WTC11 (cell line): ENCODE measurements around the gene CERS3. TPM values are rescaled to one million over a fixed set of nuclear protein-coding genes. Genes with fewer than 3 reads are reported as not detected.

Experiments
- ATAC-seq: fragments of 200-7000 bp; cut with Tn5 transposase; 2 replicates; pipeline ENCODE4 v1.10.0; 2021; ENCODE audit warnings: mild to moderate bottlenecking, moderate library complexity
- CTCF ChIA-PET: fragments of 300-600 bp; sonication (Branson Sonifier 250); formaldehyde crosslinking; loops from one replicate; lab custom pipeline; 2021; ENCODE audit warnings: antibody characterized with exemption; lab: Charles Lee
- POLR2A ChIA-PET: fragments of 350-600 bp; sonication (Branson Sonifier 250); formaldehyde crosslinking; loops from one replicate; lab custom pipeline; 2021; ENCODE audit warnings: antibody characterized with exemption; lab: Charles Lee
- DNase-seq: peaks from one replicate; pipeline ENCODE4 v3.0.0; 2021; ENCODE audit warnings: low spot score
- H3K27ac Mint-ChIP-seq: 2 replicates; pipeline ENCODE4 v1.8.0; 2021; ENCODE audit warnings: mixed read lengths
- H3K27me3 Mint-ChIP-seq: 2 replicates; pipeline ENCODE4 v1.8.0; 2021; ENCODE audit warnings: low read depth, mild to moderate bottlenecking, moderate library complexity, mixed read lengths
- H3K36me3 Mint-ChIP-seq: 2 replicates; pipeline ENCODE4 v1.8.0; 2021; ENCODE audit warnings: mixed read lengths
- H3K4me1 Mint-ChIP-seq: 2 replicates; pipeline ENCODE4 v1.8.0; 2022; ENCODE audit warnings: mixed read lengths
- H3K4me3 Mint-ChIP-seq: 2 replicates; pipeline ENCODE4 v1.8.0; 2021; ENCODE audit warnings: mild to moderate bottlenecking, moderate library complexity, mixed read lengths
- H3K9me3 Mint-ChIP-seq: 2 replicates; pipeline ENCODE4 v1.8.0; 2021; ENCODE audit warnings: mixed read lengths
- ATF2 ChIP-seq: sonication (generic); formaldehyde crosslinking; IDR thresholded peaks from 2 replicates; pipeline ENCODE4 v1.8.1; 2022; ENCODE audit warnings: low read depth, missing genetic modification reagents, borderline replicate concordance
- CDX4 ChIP-seq: fragments of 250-450 bp; sonication (Bioruptor Pico); IDR thresholded peaks from 2 replicates; pipeline ENCODE4 v1.9.0; 2021; ENCODE audit warnings: moderate library complexity, mild to moderate bottlenecking, inconsistent platforms, borderline replicate concordance
- E2F1 ChIP-seq: sonication (generic); formaldehyde crosslinking; IDR thresholded peaks from 2 replicates; pipeline ENCODE4 v1.8.0; 2022; ENCODE audit warnings: mild to moderate bottlenecking, missing genetic modification reagents
- E2F4 ChIP-seq: sonication (generic); formaldehyde crosslinking; IDR thresholded peaks from 2 replicates; pipeline ENCODE4 v1.8.1; 2022; ENCODE audit warnings: low read depth, mild to moderate bottlenecking, moderate library complexity, missing genetic modification reagents, borderline replicate concordance
- EMX1 ChIP-seq: fragments of 250-450 bp; sonication (Bioruptor Pico); IDR thresholded peaks from 2 replicates; pipeline ENCODE4 v1.8.0; 2021; ENCODE audit warnings: mild to moderate bottlenecking
- FOXJ3 ChIP-seq: sonication (generic); formaldehyde crosslinking; IDR thresholded peaks from 2 replicates; pipeline ENCODE4 v1.9.0; 2021; ENCODE audit warnings: missing genetic modification reagents, mild to moderate bottlenecking, borderline replicate concordance
- FOXP4 ChIP-seq: sonication (generic); formaldehyde crosslinking; IDR thresholded peaks from 2 replicates; pipeline ENCODE4 v1.8.0; 2022; ENCODE audit warnings: mild to moderate bottlenecking, missing genetic modification reagents
- IRF2 ChIP-seq: sonication (generic); formaldehyde crosslinking; IDR thresholded peaks from 2 replicates; pipeline ENCODE4 v1.8.0; 2022; ENCODE audit warnings: low read depth, missing genetic modification reagents, borderline replicate concordance
- JAZF1 ChIP-seq: fragments of 250-450 bp; sonication (Bioruptor Pico); IDR thresholded peaks from 2 replicates; pipeline ENCODE4 v1.9.0; 2021; ENCODE audit warnings: moderate library complexity, mild to moderate bottlenecking, inconsistent platforms
- NFYB ChIP-seq: sonication (generic); formaldehyde crosslinking; conservative IDR thresholded peaks from 2 replicates; pipeline ENCODE4 v1.8.0; 2022; ENCODE audit warnings: low read depth, missing genetic modification reagents
- NR2C2 ChIP-seq: sonication (generic); formaldehyde crosslinking; IDR thresholded peaks from 2 replicates; pipeline ENCODE4 v1.8.0; 2022; ENCODE audit warnings: mild to moderate bottlenecking, missing genetic modification reagents
- OVOL2 ChIP-seq: fragments of 250-450 bp; sonication (Bioruptor Pico); IDR thresholded peaks from 2 replicates; pipeline ENCODE4 v1.9.0; 2021; ENCODE audit warnings: mild to moderate bottlenecking, borderline replicate concordance
- USF1 ChIP-seq: sonication (generic); formaldehyde crosslinking; IDR thresholded peaks from 2 replicates; pipeline ENCODE4 v1.8.0; 2022; ENCODE audit warnings: mild to moderate bottlenecking, missing genetic modification reagents
- ZNF232 ChIP-seq: sonication (generic); formaldehyde crosslinking; IDR thresholded peaks from 2 replicates; pipeline ENCODE4 v1.8.0; 2022; ENCODE audit warnings: mild to moderate bottlenecking, missing genetic modification reagents
- ZNF425 ChIP-seq: fragments of 250-450 bp; sonication (Bioruptor Pico); conservative IDR thresholded peaks from 2 replicates; pipeline ENCODE4 v1.9.0; 2021; ENCODE audit warnings: mild to moderate bottlenecking
- ZNF532 ChIP-seq: fragments of 250-450 bp; sonication (Bioruptor Pico); IDR thresholded peaks from 2 replicates; pipeline ENCODE4 v1.9.0; 2021; ENCODE audit warnings: mild to moderate bottlenecking, borderline replicate concordance
- ZNF671 ChIP-seq: fragments of 250-450 bp; sonication (Bioruptor Pico); IDR thresholded peaks from 2 replicates; pipeline ENCODE4 v1.8.0; 2021; ENCODE audit warnings: mild to moderate bottlenecking
- total RNA-seq: library from RNA; stranded (reverse); gene quantifications from 3 replicates; pipeline ENCODE4 v1.2.3, GENCODE V29; 2021

CERS3 gene
- total RNA-seq, 1 experiment from 2014 or later: 0.74 TPM

GRCh38 chr15:100372739-100373119 lies 156.0 kb downstream of the CERS3 start (continued):
- TF ChIP-seq E2F4 (CRISPR knock-in tag) (no peak), CDX4 (CRISPR knock-in tag) (no peak), ATF2 (CRISPR knock-in tag) (no peak), ZNF532 (CRISPR knock-in tag) (no peak)

- Mint-ChIP-seq H3K4me1 (peaks cover 4% of the 10 kb centered on the region), H3K9me3 (peaks cover 4% of the 10 kb centered on the region), H3K27ac (no peak overlapping the region), H3K27me3 (peaks cover 19% of the 10 kb centered on the region), H3K36me3 (no peaks in the 10 kb centered on the region), H3K4me3 (no peak overlapping the region)
- CTCF ChIA-PET: interaction anchor here (0.7 kb wide), 1 partner anchor 16 kb away, joined by 4 read pairs; no protein-coding TSS in a partner anchor
- DNase-seq: no peak
- TF ChIP-seq USF1: no peak
- TF ChIP-seq E2F1: no peak
- no peak for TF ChIP-seq ZNF232 (CRISPR knock-in tag)
- TF ChIP-seq CDX4 (CRISPR knock-in tag): no peak
- no peak for TF ChIP-seq JAZF1 (CRISPR knock-in tag)
- no peak for TF ChIP-seq ZNF671 (CRISPR knock-in tag)
- TF ChIP-seq IRF2 (CRISPR knock-in tag): no peak
- TF ChIP-seq NR2C2 (CRISPR knock-in tag): no peak
- no peak for TF ChIP-seq FOXJ3
- POLR2A ChIA-PET: no interaction called here
- ATAC-seq: no peak
Observed at GRCh38 chr15:100355342-100355741, 173.4 kb downstream of the CERS3 start.

GRCh38 chr15:100353449-100353848 lies 175.3 kb downstream of the CERS3 start:
- H3K4me1 Mint-ChIP-seq: peaks cover 4% of the 10 kb centered on the region
- ATAC-seq (no peak), DNase-seq (no peak)
- peaks cover 21% of the 10 kb centered on the region for H3K27me3 Mint-ChIP-seq
- ChIA-PET CTCF (no interaction called here), POLR2A (no interaction called here)
- H3K36me3 Mint-ChIP-seq: no peaks in the 10 kb centered on the region
- no peak overlapping the region for H3K4me3 Mint-ChIP-seq
- H3K9me3 Mint-ChIP-seq: peaks cover 3% of the 10 kb centered on the region
- no peak overlapping the region for H3K27ac Mint-ChIP-seq
- no peak for TF ChIP-seq ZNF425 (CRISPR knock-in tag)
- no peak for TF ChIP-seq ZNF671 (CRISPR knock-in tag)
- TF ChIP-seq FOXJ3: no peak
- TF ChIP-seq EMX1 (CRISPR knock-in tag): no peak
- TF ChIP-seq NFYB (CRISPR knock-in tag): no peak
- TF ChIP-seq FOXP4 (CRISPR knock-in tag): no peak
- no peak for TF ChIP-seq OVOL2 (CRISPR knock-in tag)
